Small intestine (tissue), 7 donors: ENCODE data around the gene IL13RA1. TPM values are rescaled to one million over a fixed set of nuclear protein-coding genes. Genes with fewer than 3 reads are reported as not detected.

Experiments used
- DNase-seq, 2 donors: peaks; one replicate each; pipeline versions ENCODE4 v3.0.0 to v3.0.0-alpha.2; 2013
- FAIRE-seq: peaks from 2 replicates; lab custom pipeline; 2012; peaks lifted over from hg19 to GRCh38; lab: Jason Lieb, UNC
- H3K27ac ChIP-seq, 3 donors: one replicate each; pipeline ENCODE4 v1.5.1; 2013; ENCODE audit warnings: low read length in 2 of 3, mild to moderate bottlenecking in 2 of 3, control low read depth in 1 of 3, inconsistent platforms in 1 of 3, low read depth in 1 of 3, moderate library complexity in 1 of 3
- H3K27me3 ChIP-seq, 3 donors: one replicate each; pipeline ENCODE4 v1.6.1; 2013; ENCODE audit warnings: low read length in 3 of 3, inconsistent platforms in 1 of 3; ENCODE audit not compliant: control insufficient read depth in 3 of 3, insufficient read depth in 3 of 3
- H3K36me3 ChIP-seq, 3 donors: one replicate each; pipeline ENCODE4 v1.6.1; 2013; ENCODE audit warnings: low read length in 3 of 3, inconsistent platforms in 1 of 3, low read depth in 1 of 3, mild to moderate bottlenecking in 1 of 3, moderate library complexity in 1 of 3; ENCODE audit not compliant: control insufficient read depth in 3 of 3, insufficient read depth in 2 of 3
- H3K4me1 ChIP-seq, 3 donors: one replicate each; pipeline ENCODE4 v1.6.1; 2013; ENCODE audit warnings: low read length in 2 of 3, inconsistent platforms in 1 of 3, low read depth in 1 of 3, mild to moderate bottlenecking in 1 of 3, moderate library complexity in 1 of 3; ENCODE audit not compliant: control insufficient read depth in 3 of 3, insufficient read depth in 2 of 3
- H3K4me3 ChIP-seq, 3 donors: one replicate each; pipeline ENCODE4 v1.5.1; 2013; ENCODE audit warnings: low read length in 3 of 3, control low read depth in 1 of 3, inconsistent platforms in 1 of 3, low read depth in 1 of 3, mild to moderate bottlenecking in 1 of 3, moderate library complexity in 1 of 3
- H3K9me3 ChIP-seq, 2 donors: one replicate each; pipeline ENCODE4 v1.6.1; 2013; ENCODE audit warnings: low read depth in 1 of 2, low read length in 1 of 2; ENCODE audit not compliant: control insufficient read depth in 2 of 2, insufficient read depth in 1 of 2
- WGBS, 3 donors: extraction: QIAGEN DNeasy Blood & Tissue Kit; methylation state at CpG; one replicate each; pipeline ENCODE4 v1.1.7; 2013; 5-methylcytosine and 5-hydroxymethylcytosine counted together
- polyA plus RNA-seq, 4 donors: library from polyadenylated mRNA; stranded (reverse) in 3 of 4; unstranded in 1 of 4; fragments of 200-250 nt in 3 of 4; fragments of 120-200 nt in 1 of 4; gene quantifications; one replicate each; pipeline versions ENCODE4 v1.2.1 to v1.2.3, GENCODE V29; 2013
- donor health status: healthy with polysubstance abuse.
- donor health status: control.
- donor health status: control.
- donor health status: Bipolar disorder and iron deficiency.
- donor health status: healthy.

Gene IL13RA1
- polyA plus RNA-seq, 4 donors: 33.6 to 73.6 (median 36.1) TPM

GRCh38 chrX:118772051-118772450 is 44.6 kb downstream of the IL13RA1 start:
- Histone ChIP-seq H3K36me3 (peaks cover 0 to 15% (median 0%) of the 10 kb centered on the region in 3 donors), H3K27ac (no peak overlapping the region), H3K4me3 (no peak overlapping the region), H3K27me3 (no peaks in the 10 kb centered on the region), H3K9me3 (no peaks in the 10 kb centered on the region), H3K4me1 (no peaks in the 10 kb centered on the region)
- DNase-seq: no peak
- 90 to 91% (median 91%) methylated on average over 4 of the region's 4 CpGs for WGBS, 3 donors
- peak; percentile 39 for FAIRE-seq

- no peaks in the 10 kb centered on the region for H3K4me1 ChIP-seq
- FAIRE-seq: no peak
- H3K27me3 ChIP-seq: no peaks in the 10 kb centered on the region
- H3K27ac ChIP-seq: peak overlapping the region in 1 of 3 donors; percentile 50
- H3K9me3 ChIP-seq: no peaks in the 10 kb centered on the region
- peak; percentile 7 to 71 for DNase-seq
- peaks cover 0 to 12% (median 0%) of the 10 kb centered on the region in 3 donors for H3K36me3 ChIP-seq
- 38 to 70% (median 64%) methylated on average over 3 to 5 of the region's 5 CpGs for WGBS, 3 donors
- H3K4me3 ChIP-seq: no peak overlapping the region
These were observed 46.4 kb downstream of the IL13RA1 start for GRCh38 chrX:118773782-118774181.

- Histone ChIP-seq H3K4me1 (no peaks in the 10 kb centered on the region), H3K27ac (no peak overlapping the region), H3K9me3 (no peaks in the 10 kb centered on the region), H3K27me3 (no peaks in the 10 kb centered on the region), H3K4me3 (no peak overlapping the region), H3K36me3 (peaks cover 0 to 2% (median 2%) of the 10 kb centered on the region in 3 donors)
- DNase-seq (no peak), FAIRE-seq (no peak)
- WGBS, 3 donors: 82 to 96% (median 92%) methylated on average over 2 of the region's 2 CpGs
These were observed 52.2 kb downstream of the IL13RA1 start for GRCh38 chrX:118779581-118779980.

DNA sequence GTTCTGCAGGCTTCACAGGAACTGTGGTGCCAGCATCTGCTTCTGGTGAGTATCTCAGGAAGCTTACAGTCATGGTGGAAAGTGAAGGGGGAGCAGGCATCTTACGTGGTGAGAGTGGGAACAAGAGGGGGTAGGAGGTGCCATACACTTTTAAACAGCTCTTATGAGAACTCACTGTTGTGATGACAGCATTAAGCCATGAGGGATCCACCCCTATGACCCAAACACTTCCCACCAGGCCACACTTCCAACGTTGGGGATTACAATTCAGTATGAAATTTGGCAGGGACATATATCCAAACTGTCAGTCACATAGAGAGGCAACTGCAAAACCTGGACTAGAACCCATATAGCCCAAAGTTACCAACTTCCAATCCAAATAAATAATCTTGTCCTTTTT is 53.1 kb downstream of the IL13RA1 start:
- no peaks in the 10 kb centered on the region for H3K27me3 ChIP-seq
- H3K36me3 ChIP-seq: peaks cover 0 to 2% (median 2%) of the 10 kb centered on the region in 3 donors
- 44 to 59% (median 45%) methylated on average over 2 of the region's 2 CpGs for WGBS, 3 donors
- DNase-seq (no peak), FAIRE-seq (no peak)
- no peaks in the 10 kb centered on the region for H3K4me1 ChIP-seq
- H3K4me3 ChIP-seq: no peak overlapping the region
- no peaks in the 10 kb centered on the region for H3K9me3 ChIP-seq
- peak overlapping the region in 1 of 3 donors; percentile 34 for H3K27ac ChIP-seq

- Histone ChIP-seq H3K27ac (no peak overlapping the region), H3K27me3 (no peaks in the 10 kb centered on the region), H3K9me3 (no peaks in the 10 kb centered on the region), H3K36me3 (peaks cover 0 to 2% (median 2%) of the 10 kb centered on the region in 3 donors), H3K4me1 (no peaks in the 10 kb centered on the region), H3K4me3 (no peak overlapping the region)
- no peak for DNase-seq
- WGBS, 3 donors: 35 to 51% (median 38%) methylated on average over 1 of the region's 1 CpG
- no peak for FAIRE-seq
These were observed 53.5 kb downstream of the IL13RA1 start for GRCh38 chrX:118780911-118781310.

DNA sequence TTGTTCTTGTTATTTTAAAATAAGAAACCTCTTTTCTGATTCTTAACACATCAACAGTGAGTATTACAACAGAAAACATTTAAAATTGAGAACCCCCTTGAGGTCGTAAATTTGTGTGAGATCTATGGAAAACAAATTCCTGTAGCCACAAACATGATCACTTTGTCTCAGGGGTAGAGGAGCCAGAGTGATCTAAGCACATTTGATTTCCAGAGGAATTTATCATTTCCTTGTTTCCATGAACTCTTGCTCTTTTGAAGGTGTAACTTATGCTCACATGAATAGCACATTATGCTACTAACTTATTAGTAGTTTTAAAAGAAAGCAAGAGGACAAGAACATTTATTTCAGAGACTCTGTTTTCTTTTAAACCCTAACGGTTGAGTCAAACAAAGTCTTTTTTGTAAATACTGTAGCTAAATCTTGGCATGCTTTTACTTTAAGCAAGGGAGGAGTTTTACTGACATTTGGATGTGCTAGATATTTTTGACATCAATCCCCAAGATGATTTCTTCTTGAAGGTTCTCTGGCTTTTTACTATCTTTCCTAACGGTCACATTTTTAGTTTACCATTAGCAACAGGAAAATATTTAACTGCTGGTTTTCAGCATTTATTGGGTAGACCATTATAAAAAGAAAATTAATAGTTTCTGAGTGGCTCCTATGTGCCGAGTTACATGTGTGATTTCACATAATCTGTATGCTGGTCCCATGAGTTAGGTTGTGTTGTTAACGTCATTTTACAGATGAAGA is 68.3 kb downstream of the IL13RA1 start:
- Histone ChIP-seq H3K36me3 (no peaks in the 10 kb centered on the region), H3K27ac (no peak overlapping the region), H3K9me3 (no peaks in the 10 kb centered on the region), H3K4me1 (no peaks in the 10 kb centered on the region), H3K4me3 (no peak overlapping the region), H3K27me3 (no peaks in the 10 kb centered on the region)
- FAIRE-seq (no peak), DNase-seq (no peak)
- WGBS, 3 donors: 63 to 80% (median 71%) methylated on average over 5 of the region's 5 CpGs

DNA sequence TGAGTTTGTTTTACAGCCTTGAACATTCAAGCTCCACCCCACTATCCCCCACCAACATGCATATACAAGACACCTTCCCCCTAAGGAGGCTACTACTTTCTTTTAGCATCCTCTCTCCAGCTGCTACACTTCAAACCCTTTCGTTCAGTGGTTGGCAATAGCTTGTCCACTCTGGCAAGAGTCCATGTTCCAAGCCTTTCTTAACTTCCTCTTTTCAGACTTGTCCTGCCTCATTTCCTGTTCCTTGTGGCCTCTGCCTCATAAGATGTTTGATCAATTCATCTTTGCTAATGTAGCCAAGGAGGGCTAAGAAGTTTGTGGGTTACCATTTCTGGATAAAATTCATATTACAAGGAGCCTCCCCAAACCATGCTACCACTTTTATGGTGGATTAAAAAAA is 75.5 kb downstream of the IL13RA1 start:
- DNase-seq (peak in 1 of 2 donors; percentile 9), FAIRE-seq (no peak)
- no peaks in the 10 kb centered on the region for H3K27me3 ChIP-seq
- H3K36me3 ChIP-seq: no peaks in the 10 kb centered on the region
- no peaks in the 10 kb centered on the region for H3K4me1 ChIP-seq
- no peak overlapping the region for H3K4me3 ChIP-seq
- H3K27ac ChIP-seq: no peak overlapping the region
- peaks cover 0 to 3% of the 10 kb centered on the region in 2 donors for H3K9me3 ChIP-seq
- WGBS, 3 donors: 9 to 29% (median 9%) methylated on average over 1 of the region's 1 CpG

GRCh38 chrX:118807151-118808017 is 80.0 kb downstream of the IL13RA1 start:
- Histone ChIP-seq H3K36me3 (no peaks in the 10 kb centered on the region), H3K27ac (no peak overlapping the region), H3K9me3 (peaks cover 0 to 3% of the 10 kb centered on the region in 2 donors), H3K4me1 (no peaks in the 10 kb centered on the region), H3K4me3 (no peak overlapping the region), H3K27me3 (no peaks in the 10 kb centered on the region)
- 33 to 41% (median 40%) methylated on average over 4 of the region's 4 CpGs for WGBS, 3 donors
- FAIRE-seq (no peak), DNase-seq (peak; percentile 34 to 47)
